Neural cell (in vitro differentiated cells): ENCODE measurements around the gene ADCY2. TPM values are rescaled to one million over a fixed set of nuclear protein-coding genes. Genes with fewer than 3 reads are reported as not detected.

Source experiments
- H2AFZ ChIP-seq: fragments of 200-600, 300-800 bp; sonication (generic), shearing (Covaris generic); 2 replicates; pipeline ENCODE4 v1.6.0; 2014; ENCODE audit warnings: low read depth, mild to moderate bottlenecking, antibody characterized with exemption, low read length, moderate library complexity
- H3F3A ChIP-seq: fragments of 200-600 bp; shearing (Covaris generic); 2 replicates; pipeline ENCODE4 v1.6.1; 2016; ENCODE audit warnings: mild to moderate bottlenecking, moderate library complexity, mixed read lengths, antibody characterized with exemption, low read length; ENCODE audit not compliant: insufficient read depth, poor library complexity, severe bottlenecking
- H3K27ac ChIP-seq: fragments of 200-600, 300-800 bp; sonication (generic), shearing (Covaris generic); 2 replicates; pipeline ENCODE4 v1.5.1; 2014; ENCODE audit warnings: mild to moderate bottlenecking, low read length, moderate library complexity
- H3K27me3 ChIP-seq: fragments of 300-800, 200-600 bp; sonication (generic), shearing (Covaris generic); 2 replicates; pipeline ENCODE4 v1.6.0; 2014; ENCODE audit warnings: mild to moderate bottlenecking, low read depth, low read length, moderate library complexity; ENCODE audit not compliant: insufficient read depth
- H3K36me3 ChIP-seq: fragments of 300-800, 200-600 bp; sonication (generic), shearing (Covaris generic); 2 replicates; pipeline ENCODE4 v1.5.1; 2014; ENCODE audit warnings: mild to moderate bottlenecking, antibody characterized with exemption, low read length, moderate library complexity; ENCODE audit not compliant: insufficient read depth
- H3K4me2 ChIP-seq: fragments of 300-800, 200-600 bp; sonication (generic), shearing (Covaris generic); 2 replicates; pipeline ENCODE4 v1.6.0; 2014; ENCODE audit warnings: mild to moderate bottlenecking, low read length
- H3K4me3 ChIP-seq: fragments of 300-800, 200-600 bp; sonication (generic), shearing (Covaris generic); 2 replicates; pipeline ENCODE4 v1.5.1; 2014; ENCODE audit warnings: mild to moderate bottlenecking, low read length, moderate library complexity
- H3K79me2 ChIP-seq: fragments of 200-600 bp; shearing (Covaris generic); replicated peaks from 2 replicates; pipeline ENCODE4 v1.6.0; 2014; ENCODE audit warnings: mild to moderate bottlenecking, low read length, moderate library complexity; ENCODE audit not compliant: insufficient read depth
- H3K9ac ChIP-seq: fragments of 300-800, 200-600 bp; sonication (generic), shearing (Covaris generic); 2 replicates; pipeline ENCODE4 v1.6.1; 2016; ENCODE audit warnings: mild to moderate bottlenecking, low read length, mixed read lengths
- H3K9me2 ChIP-seq: fragments of 200-600 bp; shearing (Covaris generic); 2 replicates; pipeline ENCODE4 v1.6.1; 2016; ENCODE audit warnings: mild to moderate bottlenecking, low read length, mixed read lengths; ENCODE audit not compliant: insufficient read depth
- H3K9me3 ChIP-seq: fragments of 200-600, 300-800 bp; sonication (generic), shearing (Covaris generic); 2 replicates; pipeline ENCODE4 v1.6.1; 2016; ENCODE audit warnings: mild to moderate bottlenecking, mixed run types, low read length, moderate library complexity, mixed read lengths
- H4K20me1 ChIP-seq: fragments of 200-600 bp; shearing (Covaris generic); 2 replicates; pipeline ENCODE4 v1.6.1; 2016; ENCODE audit warnings: mild to moderate bottlenecking, mixed run types; ENCODE audit not compliant: insufficient read depth
- EP300 ChIP-seq: fragments of 450-650 bp; conservative IDR thresholded peaks from 2 replicates; pipeline ENCODE4 v1.6.1; 2014; ENCODE audit warnings: antibody characterized with exemption, mild to moderate bottlenecking, moderate library complexity; ENCODE audit not compliant: poor library complexity, severe bottlenecking
- EZH2 ChIP-seq: fragments of 200-600, 300-800 bp; shearing (Covaris generic), sonication (generic); IDR thresholded peaks from 2 replicates; pipeline ENCODE4 v1.6.1; 2014; ENCODE audit warnings: antibody characterized with exemption, low read length, borderline replicate concordance, mild to moderate bottlenecking; ENCODE audit not compliant: insufficient read depth, poor library complexity, severe bottlenecking
- MXI1 ChIP-seq: fragments of 450-650 bp; conservative IDR thresholded peaks from 2 replicates; pipeline ENCODE4 v1.6.1; 2014; ENCODE audit warnings: antibody characterized with exemption, mild to moderate bottlenecking; ENCODE audit not compliant: poor library complexity, severe bottlenecking
- POLR2AphosphoS5 ChIP-seq: IDR thresholded peaks from 2 replicates; pipeline ENCODE4 v1.6.1; 2012
- RAD21 ChIP-seq: fragments of 450-650 bp; conservative IDR thresholded peaks from 2 replicates; pipeline ENCODE4 v1.6.1; 2014; ENCODE audit warnings: antibody characterized with exemption, mild to moderate bottlenecking, moderate library complexity
- SMC3 ChIP-seq: fragments of 450-650 bp; conservative IDR thresholded peaks from 2 replicates; pipeline ENCODE4 v1.6.1; 2014; ENCODE audit warnings: antibody characterized with exemption, mild to moderate bottlenecking, moderate library complexity; ENCODE audit not compliant: poor library complexity
- TAF1 ChIP-seq: IDR thresholded peaks from 2 replicates; pipeline ENCODE4 v1.6.1; 2012; ENCODE audit warnings: low read depth
- polyA plus RNA-seq: library from polyadenylated mRNA; depleted of rRNA; stranded (reverse); fragments of >200 nt; gene quantifications from 2 replicates; pipeline ENCODE4 v1.2.3, GENCODE V29; 2014
- TF ChIP-seq, protein P1 (sequence below): IDR thresholded peaks from 2 replicates; pipeline ENCODE4 v1.6.1; 2012; ENCODE audit warnings: borderline replicate concordance
- TF ChIP-seq, protein P2 (sequence below): fragments of 450-650 bp; IDR thresholded peaks from 2 replicates; pipeline ENCODE4 v1.5.1; 2014; ENCODE audit warnings: antibody characterized with exemption, mild to moderate bottlenecking, moderate library complexity; ENCODE audit not compliant: poor library complexity, severe bottlenecking

ADCY2 gene
- polyA plus RNA-seq, 1 donor from 2014 or later = 1.9 TPM

DNA sequence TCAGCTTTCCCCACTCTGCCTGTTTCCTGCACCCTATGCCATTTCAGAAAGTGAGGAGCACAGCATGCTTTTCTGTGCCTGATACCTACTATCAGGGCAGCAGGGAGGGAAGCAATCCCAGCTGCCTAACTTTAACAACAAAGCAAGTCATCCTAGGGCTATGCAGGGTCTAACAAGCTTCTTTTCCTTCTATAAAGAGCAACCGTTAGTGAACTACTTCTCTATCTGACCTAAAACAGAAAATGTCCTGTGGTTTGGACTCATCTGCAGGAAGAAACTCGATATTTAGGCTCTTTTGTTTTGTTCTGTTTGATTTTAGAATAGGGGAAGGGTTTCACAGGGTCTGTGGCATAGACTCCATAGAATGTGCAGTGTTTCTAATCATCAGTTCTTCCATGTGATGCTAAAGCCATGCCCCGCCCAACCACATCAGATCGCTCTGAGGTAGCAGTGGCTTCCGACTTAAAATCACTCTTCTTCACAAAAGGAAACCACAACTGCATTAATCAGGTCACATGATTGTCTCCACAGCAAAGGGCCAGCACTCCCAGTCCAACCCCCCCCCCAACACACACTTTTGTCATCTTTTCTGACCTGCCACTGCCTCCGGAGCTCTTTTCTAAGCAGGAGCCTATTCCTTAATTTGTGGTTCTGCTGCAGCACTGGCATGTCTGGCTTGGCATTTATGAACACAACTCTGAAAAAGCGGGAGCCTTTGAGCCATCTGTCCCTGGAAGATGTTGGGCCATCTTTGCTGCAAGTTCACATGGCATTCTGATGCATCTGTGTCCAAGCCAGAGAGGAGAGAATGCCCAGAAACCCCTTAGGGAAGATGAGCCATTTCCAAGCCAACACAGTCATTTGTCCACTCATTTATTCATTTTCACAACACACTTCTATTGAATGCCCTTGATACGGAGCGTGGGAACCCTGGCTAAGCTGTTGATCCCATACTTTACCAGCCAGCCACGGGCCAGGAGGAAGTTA lies 383.4 kb downstream of the ADCY2 start:
- H4K20me1 ChIP-seq = no peaks in the 10 kb centered on the region
- H3K4me2 ChIP-seq = no peak overlapping the region
- H3K9me2 ChIP-seq = no peaks in the 10 kb centered on the region
- H2AFZ ChIP-seq = no peak overlapping the region
- no peak overlapping the region for H3K4me3 ChIP-seq
- no peaks in the 10 kb centered on the region for H3K36me3 ChIP-seq
- no peaks in the 10 kb centered on the region for H3K9me3 ChIP-seq
- H3K27me3 ChIP-seq = no peaks in the 10 kb centered on the region
- TF ChIP-seq, protein P1, sequence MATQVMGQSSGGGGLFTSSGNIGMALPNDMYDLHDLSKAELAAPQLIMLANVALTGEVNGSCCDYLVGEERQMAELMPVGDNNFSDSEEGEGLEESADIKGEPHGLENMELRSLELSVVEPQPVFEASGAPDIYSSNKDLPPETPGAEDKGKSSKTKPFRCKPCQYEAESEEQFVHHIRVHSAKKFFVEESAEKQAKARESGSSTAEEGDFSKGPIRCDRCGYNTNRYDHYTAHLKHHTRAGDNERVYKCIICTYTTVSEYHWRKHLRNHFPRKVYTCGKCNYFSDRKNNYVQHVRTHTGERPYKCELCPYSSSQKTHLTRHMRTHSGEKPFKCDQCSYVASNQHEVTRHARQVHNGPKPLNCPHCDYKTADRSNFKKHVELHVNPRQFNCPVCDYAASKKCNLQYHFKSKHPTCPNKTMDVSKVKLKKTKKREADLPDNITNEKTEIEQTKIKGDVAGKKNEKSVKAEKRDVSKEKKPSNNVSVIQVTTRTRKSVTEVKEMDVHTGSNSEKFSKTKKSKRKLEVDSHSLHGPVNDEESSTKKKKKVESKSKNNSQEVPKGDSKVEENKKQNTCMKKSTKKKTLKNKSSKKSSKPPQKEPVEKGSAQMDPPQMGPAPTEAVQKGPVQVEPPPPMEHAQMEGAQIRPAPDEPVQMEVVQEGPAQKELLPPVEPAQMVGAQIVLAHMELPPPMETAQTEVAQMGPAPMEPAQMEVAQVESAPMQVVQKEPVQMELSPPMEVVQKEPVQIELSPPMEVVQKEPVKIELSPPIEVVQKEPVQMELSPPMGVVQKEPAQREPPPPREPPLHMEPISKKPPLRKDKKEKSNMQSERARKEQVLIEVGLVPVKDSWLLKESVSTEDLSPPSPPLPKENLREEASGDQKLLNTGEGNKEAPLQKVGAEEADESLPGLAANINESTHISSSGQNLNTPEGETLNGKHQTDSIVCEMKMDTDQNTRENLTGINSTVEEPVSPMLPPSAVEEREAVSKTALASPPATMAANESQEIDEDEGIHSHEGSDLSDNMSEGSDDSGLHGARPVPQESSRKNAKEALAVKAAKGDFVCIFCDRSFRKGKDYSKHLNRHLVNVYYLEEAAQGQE = no peak
- TF ChIP-seq POLR2AphosphoS5 (no peak), TAF1 (no peak), MXI1 (no peak), EZH2 (no peak), RAD21 (no peak), EP300 (no peak), SMC3 (no peak)
- TF ChIP-seq, protein P2, sequence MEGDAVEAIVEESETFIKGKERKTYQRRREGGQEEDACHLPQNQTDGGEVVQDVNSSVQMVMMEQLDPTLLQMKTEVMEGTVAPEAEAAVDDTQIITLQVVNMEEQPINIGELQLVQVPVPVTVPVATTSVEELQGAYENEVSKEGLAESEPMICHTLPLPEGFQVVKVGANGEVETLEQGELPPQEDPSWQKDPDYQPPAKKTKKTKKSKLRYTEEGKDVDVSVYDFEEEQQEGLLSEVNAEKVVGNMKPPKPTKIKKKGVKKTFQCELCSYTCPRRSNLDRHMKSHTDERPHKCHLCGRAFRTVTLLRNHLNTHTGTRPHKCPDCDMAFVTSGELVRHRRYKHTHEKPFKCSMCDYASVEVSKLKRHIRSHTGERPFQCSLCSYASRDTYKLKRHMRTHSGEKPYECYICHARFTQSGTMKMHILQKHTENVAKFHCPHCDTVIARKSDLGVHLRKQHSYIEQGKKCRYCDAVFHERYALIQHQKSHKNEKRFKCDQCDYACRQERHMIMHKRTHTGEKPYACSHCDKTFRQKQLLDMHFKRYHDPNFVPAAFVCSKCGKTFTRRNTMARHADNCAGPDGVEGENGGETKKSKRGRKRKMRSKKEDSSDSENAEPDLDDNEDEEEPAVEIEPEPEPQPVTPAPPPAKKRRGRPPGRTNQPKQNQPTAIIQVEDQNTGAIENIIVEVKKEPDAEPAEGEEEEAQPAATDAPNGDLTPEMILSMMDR = no peak
- H3K79me2 ChIP-seq = no peaks in the 10 kb centered on the region
- H3F3A ChIP-seq = no peaks in the 10 kb centered on the region
- H3K9ac ChIP-seq = no peak overlapping the region
- no peak overlapping the region for H3K27ac ChIP-seq

DNA sequence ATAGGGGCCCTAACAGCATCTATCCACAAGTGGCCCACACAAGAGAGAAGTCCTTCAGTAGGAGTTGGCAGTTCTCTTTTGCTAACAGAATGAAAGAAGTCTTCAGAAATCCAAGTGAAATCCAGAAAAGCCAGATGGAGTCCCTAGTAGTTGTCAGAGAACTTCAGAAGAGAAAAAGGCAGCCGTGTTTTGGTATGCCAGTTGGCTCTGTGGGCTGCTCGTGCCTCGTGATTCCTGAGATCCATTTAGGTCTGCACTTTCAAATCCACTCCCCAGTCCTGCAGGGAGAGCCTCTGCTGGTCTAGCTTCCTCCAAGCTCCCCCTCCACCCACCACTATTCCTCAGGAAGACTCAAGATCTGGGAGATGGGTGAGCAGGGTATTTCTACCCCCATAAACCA lies 386.0 kb downstream of the ADCY2 start:
- Histone ChIP-seq H4K20me1 (no peaks in the 10 kb centered on the region), H3K9me2 (no peaks in the 10 kb centered on the region), H3K27me3 (no peaks in the 10 kb centered on the region), H3K27ac (no peak overlapping the region), H2AFZ (no peak overlapping the region), H3K9me3 (no peaks in the 10 kb centered on the region), H3K4me2 (no peak overlapping the region), H3K36me3 (no peaks in the 10 kb centered on the region), H3F3A (no peaks in the 10 kb centered on the region), H3K79me2 (no peaks in the 10 kb centered on the region), H3K4me3 (no peak overlapping the region), H3K9ac (no peak overlapping the region)
- no peak for TF ChIP-seq MXI1
